Measurements from ENCODE around the gene ALCAM. TPM values are rescaled to one million over a fixed set of nuclear protein-coding genes. Genes with fewer than 3 reads are reported as not detected.

ALCAM gene
- total RNA-seq (2021; fragmentation: NEBNext Ultra II Directional; extraction: Animal tissue kit (Norgen Biotek cat#: 25700)) (33.0 and 35.7 TPM in 2 replicates), polyA plus RNA-seq (2011; rRNA removed) (9.1 and 10.8 TPM in 2 replicates), polyA minus RNA-seq (2011; rRNA and poly(A)+ RNA removed) (46.4 and 99.7 TPM in 2 replicates)
- 14.5 TPM for polyA plus RNA-seq (2011; cell fraction: cytosol; rRNA removed)
- polyA plus RNA-seq (2011; cell fraction: nucleus; rRNA removed), result 38.8 TPM
- polyA plus RNA-seq (2012, experiment 1 of 2), result 21.4 to 39.2 TPM (median 28.6 TPM) in 4 replicates
- polyA plus RNA-seq (2012, experiment 2 of 2), result 1.9 TPM
- polyA plus RNA-seq (2013, experiment 1 of 2), result 55.3 TPM
- polyA plus RNA-seq (2013, experiment 2 of 2), result 49.9 TPM
- 37.0 TPM for polyA minus RNA-seq (2011; cell fraction: cytosol; rRNA and poly(A)+ RNA removed)
- 112 TPM for polyA minus RNA-seq (2011; cell fraction: nucleus; rRNA and poly(A)+ RNA removed)
- long read RNA-seq, experiment 1, partial matches to known transcripts, result 13 of 47 reads
- long read RNA-seq, experiment 1, other reads (novel, unspliced or antisense), result 34 of 47 reads
- long read RNA-seq, experiment 2, partial matches to known transcripts, result 0 of 3 reads
- long read RNA-seq, experiment 2, other reads (novel, unspliced or antisense), result 3 of 3 reads

DNA sequence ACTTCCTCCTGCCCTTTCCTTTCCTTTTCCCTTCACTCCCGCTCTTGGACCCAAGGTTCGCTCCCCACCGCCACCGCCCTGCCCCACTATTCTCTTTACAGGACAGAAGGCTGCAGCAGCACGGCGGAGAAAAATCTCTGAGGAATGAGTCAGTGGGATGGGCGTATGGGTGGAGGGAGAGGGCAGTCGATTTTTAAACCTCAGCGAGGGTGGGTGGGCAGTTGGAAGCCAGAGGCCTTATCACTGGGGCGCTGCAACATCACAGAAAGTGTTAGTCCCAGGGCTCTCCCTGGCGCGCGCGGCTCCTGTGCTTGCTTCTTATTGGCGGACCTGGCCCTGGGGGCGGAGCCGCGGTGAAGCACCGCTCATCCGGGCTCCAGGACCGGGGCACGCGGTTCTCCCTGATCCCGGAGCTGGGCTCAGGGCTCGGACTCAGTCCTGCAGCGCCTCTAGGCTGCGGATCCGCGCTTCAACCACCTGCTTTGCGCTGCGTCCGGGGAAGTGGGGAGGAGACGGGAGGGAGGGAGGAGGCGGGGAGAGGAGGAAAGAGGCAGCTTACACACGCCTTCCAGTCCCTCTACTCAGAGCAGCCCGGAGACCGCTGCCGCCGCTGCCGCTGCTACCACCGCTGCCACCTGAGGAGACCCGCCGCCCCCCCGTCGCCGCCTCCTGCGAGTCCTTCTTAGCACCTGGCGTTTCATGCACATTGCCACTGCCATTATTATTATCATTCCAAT lies at the start of gene ALCAM:
TSS of gene ALCAM (plus strand) at position 584 of the 737 bp plus-strand sequence.
- H3K4me1 ChIP-seq (replicated peaks in 1 of 4; ENCODE audit: control insufficient read depth in 3 of 4, insufficient read depth in 4 of 4, low read length in 3 of 4), result peaks cover 0 to 12% (median 5%) of the 10 kb centered on the region in 4 experiments; a peak in 6 of 7 replicates
- H3K23me2 ChIP-seq (ENCODE audit: low read depth, low read length), result peaks cover 35% of the 10 kb centered on the region
- peak within 1 kb of the TSS in 3 of 4 experiments; percentile 35 to 56 (median 52); a peak in 6 of 7 replicates for H3K9ac ChIP-seq (replicated peaks in 1 of 4; ENCODE audit: extremely low read depth in 1 of 4, low read depth in 3 of 4, low read length in 3 of 4)
- CTCF ChIA-PET (ENCODE audit: partially characterized antibody), result interaction anchor here (0.8 to 2.4 kb wide), 3 partner anchors 128 to 770 kb away, joined by 3 to 6 read pairs (median 3); no protein-coding TSS in a partner anchor
- peak within 1 kb of the TSS; percentile 98 to 99 for H3K4me2 ChIP-seq (ENCODE audit: insufficient read depth in 1 of 2, low read depth in 2 of 2, low read length in 2 of 2)
- DNase-seq (ENCODE audit: low read depth in 1 of 2, low spot score in 2 of 2), result peak; percentile 90 to 96
- H3K79me2 ChIP-seq (ENCODE audit: control insufficient read depth in 1 of 2, insufficient read depth in 2 of 2, low read length in 2 of 2), result peaks cover 2 to 32% of the 10 kb centered on the region in 2 experiments; a peak in 3 of 4 replicates
- H2BK15ac ChIP-seq (ENCODE audit: low read length), result no peak within 1 kb of the TSS
- 1% methylated on average over 41 of the region's 48 CpGs; no CpG with 5 or more reads in 1 of the 2 experiments for WGBS, 2 experiments (ENCODE audit: extremely low coverage in 1 of 2, insufficient coverage in 1 of 2, insufficient read length in 1 of 2, insufficient replicate concordance in 2 of 2, low coverage in 1 of 2, low lambda C conversion rate in 2 of 2, missing lambda C conversion rate in 1 of 2)
- H3K4ac ChIP-seq (replicated peaks; ENCODE audit: insufficient read length, low read depth, low read length), result peak within 1 kb of the TSS; percentile 76
- H3K23ac ChIP-seq (ENCODE audit: insufficient read length), result no peak within 1 kb of the TSS
- peak within 1 kb of the TSS; percentile 35 for H2BK120ac ChIP-seq (replicated peaks; ENCODE audit: low read depth, low read length)
- peak within 1 kb of the TSS; percentile 64; the same call in 1 of the 2 replicates for H3K18ac ChIP-seq (ENCODE audit: extremely low read depth, low read length)
- H2AFZ ChIP-seq (ENCODE audit: low read length), result peak within 1 kb of the TSS; percentile 37
- H3K14ac ChIP-seq (ENCODE audit: insufficient read length), result no peak within 1 kb of the TSS
- H4K20me1 ChIP-seq (replicated peaks in 1 of 2; ENCODE audit: control insufficient read depth in 1 of 2, insufficient read depth in 2 of 2, low read length in 2 of 2), result peaks cover 0 to 2% of the 10 kb centered on the region in 2 experiments
- no peak within 1 kb of the TSS; the same call in 1 of the 2 replicates for H3K27ac ChIP-seq (ENCODE audit: low read depth, low read length)
- peak within 1 kb of the TSS; percentile 47 to 76 (median 74) for H3K4me3 ChIP-seq (ENCODE audit: extremely low read depth in 1 of 4, insufficient read depth in 2 of 4, low read depth in 3 of 4, low read length in 4 of 4)
- peak within 1 kb of the TSS; percentile 38 for H4K8ac ChIP-seq (ENCODE audit: extremely low read depth, insufficient read depth, low read length)
- peak within 1 kb of the TSS; percentile 42 for H4K5ac ChIP-seq (ENCODE audit: insufficient read length, low read depth, low read length)
- no peaks in the 10 kb centered on the region for H3K27me3 ChIP-seq (replicated peaks in 1 of 4; ENCODE audit: control insufficient read depth in 3 of 4, extremely low read depth in 1 of 4, insufficient read depth in 3 of 4, low read length in 3 of 4)
- peak; percentile 63 for FAIRE-seq
- H3K79me1 ChIP-seq (ENCODE audit: low read depth, low read length), result no peaks in the 10 kb centered on the region
- H4K91ac ChIP-seq (replicated peaks; ENCODE audit: insufficient read length, low read length), result peak within 1 kb of the TSS; percentile 67
- peak within 1 kb of the TSS; percentile 60 for H2BK12ac ChIP-seq (ENCODE audit: low read depth, low read length)
- no peaks in the 10 kb centered on the region for H3K36me3 ChIP-seq (ENCODE audit: control insufficient read depth in 2 of 4, insufficient read depth in 4 of 4, low read length in 3 of 4)
- H2AK5ac ChIP-seq (ENCODE audit: low read depth, low read length), result no peak within 1 kb of the TSS
- peak within 1 kb of the TSS; percentile 62; the same call in 1 of the 2 replicates for H2BK5ac ChIP-seq (ENCODE audit: low read depth, low read length)
- no peak within 1 kb of the TSS for H2BK20ac ChIP-seq (ENCODE audit: low read length)
- no peak within 1 kb of the TSS for H3K56ac ChIP-seq (replicated peaks; ENCODE audit: insufficient read length, low read depth, low read length)
- H3K9me3 ChIP-seq (ENCODE audit: insufficient read depth in 2 of 2, low read depth in 1 of 2, low read length in 1 of 2), result no peaks in the 10 kb centered on the region
- POLR2A ChIA-PET (ENCODE audit: partially characterized antibody), result interaction anchor here (1.7 kb wide), 1 partner anchor 209 kb away, joined by 7 read pairs; no protein-coding TSS in a partner anchor
- TF ChIP-seq KDM5A (IDR thresholded peaks at IDR 0.05; ENCODE audit: low read length) (no peak), EZH2 (IDR thresholded peaks at IDR 0.05; ENCODE audit: low read depth, low read length, severe bottlenecking) (no peak), ZNF274 (IDR thresholded peaks at IDR 0.05; ENCODE audit: borderline replicate concordance, extremely low read depth, low read length) (no peak)

Measured in H1 (cell line).